GM12892 (cell line): Measurements from ENCODE around the gene GABRR1.

Source experiments
- POLR2A ChIP-seq: IDR thresholded peaks from 2 replicates; pipeline ENCODE4 v1.6.1; 2011; ENCODE audit warnings: low read depth, low read length, control low read depth
- TAF1 ChIP-seq: IDR thresholded peaks from 2 replicates; pipeline ENCODE4 v1.6.1; 2011; ENCODE audit warnings: low read depth, mild to moderate bottlenecking, control low read depth, low read length, borderline replicate concordance

DNA sequence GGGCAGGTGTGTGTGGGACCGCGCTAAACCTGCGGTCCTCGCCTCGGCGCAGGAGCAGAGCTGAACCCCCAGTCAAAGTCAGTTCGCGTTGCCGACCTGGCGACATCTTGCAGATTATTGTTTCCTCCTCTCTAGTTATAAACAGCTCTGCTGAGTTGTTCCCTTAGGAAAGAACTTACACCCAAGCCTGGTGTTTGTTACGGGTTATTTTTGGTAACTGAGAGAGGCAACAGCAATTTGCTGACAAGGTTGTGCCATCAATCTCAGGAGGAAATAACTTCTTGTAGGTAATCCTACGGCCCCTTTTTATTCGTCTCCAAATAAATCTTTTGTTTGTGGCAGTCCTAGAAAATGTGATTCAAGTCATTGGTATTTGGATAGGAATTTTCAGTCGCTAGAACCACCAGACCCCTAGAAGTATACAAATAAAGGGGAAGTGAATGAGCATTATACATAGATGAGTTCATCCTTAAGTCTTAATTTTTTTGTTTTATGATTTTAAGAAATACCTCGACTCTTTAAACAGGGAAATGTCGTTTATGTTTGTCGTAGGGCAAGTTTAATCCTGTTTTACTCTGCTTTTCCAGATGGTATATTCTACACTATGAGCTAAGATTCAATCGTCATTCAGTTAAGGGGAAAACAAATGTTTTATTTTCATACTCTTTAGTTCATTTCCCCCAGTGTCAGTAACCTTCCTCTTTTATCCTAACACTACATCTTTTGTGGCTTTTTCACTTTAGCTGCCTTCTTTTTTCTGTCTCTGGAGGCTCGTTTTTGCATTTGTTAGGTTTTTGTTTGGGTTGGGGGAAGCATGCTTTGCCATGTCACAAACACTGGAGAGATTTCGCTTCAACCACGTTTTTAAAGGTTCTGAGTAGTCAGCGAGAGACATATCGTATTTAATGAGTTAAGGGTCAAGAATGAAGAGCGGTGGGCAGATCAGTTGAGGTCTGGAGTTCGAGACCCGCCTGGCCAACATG, 70.1 kb downstream of the GABRR1 start:
- TF ChIP-seq TAF1 (no peak), POLR2A (no peak)
